ENCODE data around the gene NPY. TPM values are rescaled to one million over a fixed set of nuclear protein-coding genes. Genes with fewer than 3 reads are reported as not detected.

Gene NPY
- total RNA-seq, 4 donors from 2014 or later, result not detected

DNA sequence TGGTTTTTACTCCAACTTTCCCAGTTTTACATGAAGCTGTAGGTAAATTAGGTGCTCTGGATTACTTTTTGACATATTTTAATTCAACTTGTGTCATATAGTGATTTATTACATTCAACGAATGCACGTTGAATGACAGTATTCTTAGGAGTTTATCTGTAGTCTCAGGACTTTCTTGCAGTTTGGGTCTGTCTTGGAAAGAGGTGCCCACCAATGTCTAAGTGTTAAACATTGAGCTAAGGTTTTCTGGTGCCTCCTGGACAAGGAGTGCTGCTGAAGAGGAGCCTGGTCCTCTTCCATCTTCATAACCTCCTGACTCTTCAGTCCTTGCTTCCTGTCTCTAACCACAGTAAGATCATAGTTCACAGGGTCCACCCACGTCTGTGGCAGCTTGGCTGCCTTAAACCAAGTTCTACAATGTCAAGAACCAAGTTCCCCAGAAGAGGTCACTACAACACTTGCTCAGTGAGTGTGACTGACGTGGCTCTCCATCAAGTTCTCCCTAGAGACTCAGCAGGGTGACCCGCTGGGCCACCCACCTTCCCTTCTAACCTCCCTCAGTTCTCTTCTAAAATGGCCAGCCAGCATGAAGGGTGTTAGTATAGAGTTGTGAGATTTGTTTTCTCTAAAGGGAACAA lies 6.1 kb downstream of the NPY start:
- Histone ChIP-seq H3K4me1 (peaks cover 0 to 2% (median 0%) of the 10 kb centered on the region in 4 donors), H3K27me3 (peaks cover 47% of the 10 kb centered on the region), H3K4me3 (no peak overlapping the region), H3K9me3 (no peaks in the 10 kb centered on the region), H3K36me3 (no peaks in the 10 kb centered on the region), H3K27ac (no peak overlapping the region)
- no peak for DNase-seq
- in situ Hi-C loops (cut with MboI; ENCODE audit: low pct_ligation_motif_present in 1 of 4, low pct_unique_long_range_greater_than_20kb in 1 of 4, low sequenced_read_pairs in 3 of 4), result loop anchor here in 1 of 4 donors (25.0 kb wide), 1 partner anchor 372 kb away; no protein-coding TSS in a partner anchor
- intact Hi-C loops (cut with DNase I; ENCODE audit: low total_unique reads), result no loop called here
- TF ChIP-seq, protein P1, sequence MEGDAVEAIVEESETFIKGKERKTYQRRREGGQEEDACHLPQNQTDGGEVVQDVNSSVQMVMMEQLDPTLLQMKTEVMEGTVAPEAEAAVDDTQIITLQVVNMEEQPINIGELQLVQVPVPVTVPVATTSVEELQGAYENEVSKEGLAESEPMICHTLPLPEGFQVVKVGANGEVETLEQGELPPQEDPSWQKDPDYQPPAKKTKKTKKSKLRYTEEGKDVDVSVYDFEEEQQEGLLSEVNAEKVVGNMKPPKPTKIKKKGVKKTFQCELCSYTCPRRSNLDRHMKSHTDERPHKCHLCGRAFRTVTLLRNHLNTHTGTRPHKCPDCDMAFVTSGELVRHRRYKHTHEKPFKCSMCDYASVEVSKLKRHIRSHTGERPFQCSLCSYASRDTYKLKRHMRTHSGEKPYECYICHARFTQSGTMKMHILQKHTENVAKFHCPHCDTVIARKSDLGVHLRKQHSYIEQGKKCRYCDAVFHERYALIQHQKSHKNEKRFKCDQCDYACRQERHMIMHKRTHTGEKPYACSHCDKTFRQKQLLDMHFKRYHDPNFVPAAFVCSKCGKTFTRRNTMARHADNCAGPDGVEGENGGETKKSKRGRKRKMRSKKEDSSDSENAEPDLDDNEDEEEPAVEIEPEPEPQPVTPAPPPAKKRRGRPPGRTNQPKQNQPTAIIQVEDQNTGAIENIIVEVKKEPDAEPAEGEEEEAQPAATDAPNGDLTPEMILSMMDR (IDR thresholded peaks at IDR 0.05), result peak in 2 of 5 experiments; percentile 8 to 29
- no peak for TF ChIP-seq EP300 (IDR thresholded peaks at IDR 0.05; ENCODE audit: low read depth)
- WGBS, 2 donors (ENCODE audit: low coverage in 1 of 2), result 8 to 26% methylated on average over 2 to 5 of the region's 5 CpGs

DNA sequence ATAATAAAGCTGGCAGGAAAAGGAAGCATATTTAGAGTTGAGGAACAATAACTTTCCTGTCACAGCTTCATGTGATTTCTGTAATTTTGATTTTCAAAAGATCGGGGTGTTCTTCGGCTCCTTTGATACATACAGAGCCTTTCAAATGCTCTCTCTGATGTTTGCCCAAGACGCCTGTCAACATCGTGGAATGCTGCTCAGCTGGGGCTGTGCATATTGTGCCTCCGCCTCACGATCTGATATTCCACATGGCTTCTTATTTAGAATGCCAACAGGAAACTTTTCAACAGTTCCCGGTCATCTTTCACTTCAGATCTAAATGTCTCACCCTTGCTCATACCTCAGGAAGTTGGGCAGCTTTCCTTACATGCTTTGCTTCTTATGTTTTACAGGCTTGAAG lies 7.3 kb downstream of the NPY start:
- intact Hi-C loops (cut with DNase I; ENCODE audit: low total_unique reads), result no loop called here
- in situ Hi-C loops (cut with MboI; ENCODE audit: low pct_ligation_motif_present in 1 of 4, low pct_unique_long_range_greater_than_20kb in 1 of 4, low sequenced_read_pairs in 3 of 4), result loop anchor here in 1 of 4 donors (25.0 kb wide), 1 partner anchor 371 kb away; no protein-coding TSS in a partner anchor
- no peak for DNase-seq

DNA sequence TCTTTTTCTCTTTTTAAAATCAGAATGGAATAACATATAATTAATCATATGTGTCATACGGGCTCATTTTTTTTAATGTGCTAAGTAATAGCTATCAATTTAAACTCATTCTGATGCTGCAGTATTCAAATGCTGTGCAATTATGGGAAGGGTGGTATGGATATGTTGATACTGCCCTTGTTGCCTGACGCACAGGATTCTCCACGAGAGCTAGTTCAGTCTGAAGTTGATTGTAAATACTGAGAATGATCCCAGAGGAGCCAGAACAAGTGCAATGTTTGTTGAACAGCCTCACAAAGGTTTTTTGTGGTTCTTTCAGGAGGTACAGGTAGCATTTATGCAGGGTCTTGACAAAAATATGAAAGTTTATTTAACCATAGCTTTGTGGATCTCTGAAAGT lies 13.4 kb downstream of the NPY start:
- Histone ChIP-seq H3K27ac (no peak overlapping the region), H3K4me1 (no peaks in the 10 kb centered on the region), H3K27me3 (no peaks in the 10 kb centered on the region), H3K4me3 (no peak overlapping the region), H3K36me3 (no peaks in the 10 kb centered on the region), H3K9me3 (no peaks in the 10 kb centered on the region)
- WGBS, 2 donors (ENCODE audit: low coverage in 1 of 2), result 58 to 70% methylated on average over 1 to 3 of the region's 3 CpGs
- in situ Hi-C loops (cut with MboI; ENCODE audit: low pct_ligation_motif_present in 1 of 4, low pct_unique_long_range_greater_than_20kb in 1 of 4, low sequenced_read_pairs in 3 of 4), result loop anchor here in 1 of 4 donors (25.0 kb wide), 1 partner anchor 365 kb away; no protein-coding TSS in a partner anchor
- TF ChIP-seq EP300 (IDR thresholded peaks at IDR 0.05; ENCODE audit: low read depth), result no peak
- TF ChIP-seq, protein P1 (IDR thresholded peaks at IDR 0.05), result no peak
- no peak for TF ChIP-seq POLR2A (IDR thresholded peaks at IDR 0.05)
- intact Hi-C loops (cut with DNase I; ENCODE audit: low total_unique reads), result no loop called here
- DNase-seq, result no peak

More for the DNA sequence above, 7.3 kb downstream of the NPY start:
- Histone ChIP-seq H3K4me3 (no peak overlapping the region), H3K27me3 (peaks cover 36% of the 10 kb centered on the region), H3K4me1 (no peaks in the 10 kb centered on the region), H3K36me3 (no peaks in the 10 kb centered on the region), H3K27ac (no peak overlapping the region), H3K9me3 (no peaks in the 10 kb centered on the region)
- no peak for TF ChIP-seq POLR2A (IDR thresholded peaks at IDR 0.05)
- no peak for TF ChIP-seq EP300 (IDR thresholded peaks at IDR 0.05; ENCODE audit: low read depth)
- TF ChIP-seq POLR2AphosphoS5 (IDR thresholded peaks at IDR 0.05), result no peak
- TF ChIP-seq, protein P1 (IDR thresholded peaks at IDR 0.05), result no peak
- 68 to 78% methylated on average over 4 to 7 of the region's 7 CpGs for WGBS, 2 donors (ENCODE audit: low coverage in 1 of 2)

DNA sequence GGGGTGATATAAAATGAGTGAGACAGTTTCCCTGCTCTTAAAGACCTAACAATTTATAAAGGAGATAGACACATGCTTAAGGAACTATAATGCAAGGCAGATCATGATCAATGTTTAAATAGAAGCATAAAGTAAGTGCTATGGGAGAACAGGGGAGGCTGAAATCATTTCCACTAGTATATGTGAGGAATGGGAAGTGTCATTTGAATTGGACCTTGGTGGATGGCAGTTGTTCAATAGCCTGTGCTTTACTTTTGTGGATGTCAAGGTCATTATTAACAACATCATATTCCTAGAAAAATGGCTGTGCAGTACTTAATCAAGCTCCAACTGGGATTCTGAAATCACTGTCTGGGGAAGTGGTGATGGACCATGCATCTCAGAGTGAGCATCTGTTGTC lies 14.7 kb downstream of the NPY start:
- Histone ChIP-seq H3K36me3 (no peaks in the 10 kb centered on the region), H3K27ac (no peak overlapping the region), H3K9me3 (no peaks in the 10 kb centered on the region), H3K4me3 (no peak overlapping the region), H3K27me3 (no peaks in the 10 kb centered on the region), H3K4me1 (no peaks in the 10 kb centered on the region)
- intact Hi-C loops (cut with DNase I; ENCODE audit: low total_unique reads) (no loop called here), in situ Hi-C loops (cut with MboI; ENCODE audit: low pct_ligation_motif_present in 1 of 4, low pct_unique_long_range_greater_than_20kb in 1 of 4, low sequenced_read_pairs in 3 of 4) (loop anchor here in 1 of 4 donors (25.0 kb wide), 1 partner anchor 364 kb away; no protein-coding TSS in a partner anchor)
- TF ChIP-seq, protein P1 (IDR thresholded peaks at IDR 0.05), result no peak
- TF ChIP-seq POLR2AphosphoS5 (IDR thresholded peaks at IDR 0.05) (no peak), POLR2A (IDR thresholded peaks at IDR 0.05) (no peak), EP300 (IDR thresholded peaks at IDR 0.05; ENCODE audit: low read depth) (no peak)
- no peak for DNase-seq

Data from transverse colon (tissue), 4 donors.